GM21717 (cell line): ENCODE measurements around the gene KHDC4.

Experiments
- ATAC-seq: cut with Tn5 transposase; IDR thresholded peaks from one replicate; pipeline ENCODE4 v1.9.1; 2021; ENCODE audit warnings: mild to moderate bottlenecking, moderate library complexity; ENCODE audit not compliant: unreplicated experiment

KHDC4 gene

GRCh38 chr1:155872527-155872926, 61.7 kb downstream of the KHDC4 start:
- ATAC-seq: no peak

- no peak for ATAC-seq
Measured at GRCh38 chr1:155871390-155871789, 62.8 kb downstream of the KHDC4 start.

GRCh38 chr1:155867766-155868165, 66.4 kb downstream of the KHDC4 start:
- no peak for ATAC-seq

- ATAC-seq: no peak
Measured at GRCh38 chr1:155864393-155864792, 69.8 kb downstream of the KHDC4 start.
